GM12878 (cell line): ENCODE data around the gene CCDC71L. TPM values are rescaled to one million over a fixed set of nuclear protein-coding genes. Genes with fewer than 3 reads are reported as not detected.
"Not testable (repeated sequence)": the region's sequence is repeated elsewhere in the genome, so short reads cannot be mapped to it uniquely, and the experiment has no call there.

ENCODE experiments used
- ATAC-seq: fragments of 200-7000 bp; cut with Tn5 transposase; 3 replicates; pipeline ENCODE4 v1.9.1; 2020; ENCODE audit warnings: mild to moderate bottlenecking, moderate library complexity
- BruUV-seq: library from RNA; stranded (reverse); fragments of 400-500 nt; replicated peaks from 2 replicates; lab custom pipeline; 2021; lab: Mats Ljungman, UMichigan
- CTCF ChIA-PET: fragments of 300-600 bp; sonication (Branson Sonifier 250); formaldehyde crosslinking; extraction: SDS; loops from one replicate; lab custom pipeline; 2021; ENCODE audit warnings: inconsistent platforms; lab: Yijun Ruan, JAX
- POLR2A ChIA-PET: fragments of 350-600 bp; formaldehyde crosslinking; extraction: SDS; loops from one replicate; lab custom pipeline; 2021; ENCODE audit warnings: inconsistent platforms; lab: Charles Lee
- RAD21 ChIA-PET: fragments of 300-600 bp; sonication (Branson Sonifier 250); formaldehyde crosslinking; loops from one replicate; lab custom pipeline; 2023; ENCODE audit warnings: antibody characterized with exemption; ENCODE audit not compliant: unreplicated experiment; lab: Charles Lee
- SMC1A ChIA-PET: fragments of 300-600 bp; sonication (Branson Sonifier 250); formaldehyde crosslinking; loops from one replicate; lab custom pipeline; 2023; ENCODE audit not compliant: unreplicated experiment, uncharacterized antibody; lab: Charles Lee
- DNase-seq: peaks from one replicate; pipeline ENCODE4 v3.0.0-alpha.2; 2011; ENCODE audit warnings: low read depth, low spot score
- FAIRE-seq: peaks from 3 replicates; lab custom pipeline; 2011; peaks lifted over from hg19 to GRCh38; lab: Jason Lieb, UNC
- H2AFZ ChIP-seq: 2 replicates; pipeline ENCODE4 v1.6.0; 2011; ENCODE audit warnings: low read depth, low read length, control low read depth; ENCODE audit not compliant: control insufficient read depth
- H3K27ac ChIP-seq: 2 replicates; pipeline ENCODE4 v1.5.1; 2011; ENCODE audit warnings: control low read depth; ENCODE audit not compliant: control insufficient read depth, insufficient read depth
- H3K27me3 ChIP-seq, 2 experiments: replicated peaks in 1 of 2; 2 replicates each; pipeline versions ENCODE4 v1.6.0 to v1.6.1; 2011; ENCODE audit warnings: low read length in 1 of 2; ENCODE audit not compliant: control insufficient read depth in 2 of 2, insufficient read depth in 2 of 2
- H3K36me3 ChIP-seq, 2 experiments: 2 replicates each; pipeline ENCODE4 v1.5.1; 2011; ENCODE audit warnings: low read length in 1 of 2; ENCODE audit not compliant: control insufficient read depth in 2 of 2, insufficient read depth in 2 of 2
- H3K4me1 ChIP-seq: 2 replicates; pipeline ENCODE4 v1.6.1; 2011; ENCODE audit warnings: mild to moderate bottlenecking, low read length, moderate library complexity, mixed read lengths; ENCODE audit not compliant: control insufficient read depth, insufficient read depth
- H3K4me2 ChIP-seq: 2 replicates; pipeline ENCODE4 v1.6.0; 2011; ENCODE audit warnings: control low read depth; ENCODE audit not compliant: control insufficient read depth, insufficient read depth
- H3K4me3 ChIP-seq: fragments of 200-600 bp; sonication (generic); 2 replicates; pipeline ENCODE4 v1.5.1; 2016
- H3K79me2 ChIP-seq: 2 replicates; pipeline ENCODE4 v1.6.0; 2011; ENCODE audit warnings: low read length; ENCODE audit not compliant: control insufficient read depth, insufficient read depth
- H3K9ac ChIP-seq: 2 replicates; pipeline ENCODE4 v1.8.0; 2011; ENCODE audit warnings: low read length, control low read depth, mixed read lengths; ENCODE audit not compliant: control insufficient read depth, insufficient read depth
- H3K9me3 ChIP-seq: replicated peaks from 3 replicates; pipeline ENCODE4 v1.5.1; 2011; ENCODE audit warnings: mild to moderate bottlenecking, low read length; ENCODE audit not compliant: control insufficient read depth, insufficient read depth
- H4K20me1 ChIP-seq: 2 replicates; pipeline ENCODE4 v1.6.0; 2011; ENCODE audit not compliant: control insufficient read depth, insufficient read depth
- BCLAF1 ChIP-seq: fragments of 450-650 bp; IDR thresholded peaks from 2 replicates; pipeline ENCODE4 v1.6.1; 2017; ENCODE audit warnings: antibody characterized with exemption, mild to moderate bottlenecking, moderate library complexity
- WGBS: methylation state at CpG from one replicate; pipeline ENCODE4 v1.1.6; 2016; ENCODE audit warnings: low lambda C conversion rate; ENCODE audit not compliant: insufficient replicate concordance, insufficient coverage; ENCODE audit errors: missing lambda C conversion rate; 5-methylcytosine and 5-hydroxymethylcytosine counted together
- in situ Hi-C: fragments of 300-500 bp; cut with MboI; formaldehyde crosslinking; loops from 9 replicates; pipeline ENCODE4 v1.14.3; 2018; ENCODE audit warnings: mixed read lengths
- intact Hi-C: fragments of 100-400 bp; cut with micrococcal nuclease; formaldehyde crosslinking; loops from one replicate; pipeline ENCODE4 v1.14.2; 2022; ENCODE audit not compliant: unreplicated experiment
- polyA plus RNA-seq, 11 experiments: library from polyadenylated mRNA; depleted of rRNA in 4 of 11; unstranded in 6 of 11; stranded (reverse) in 5 of 11; fragments of >200 nt; fragmentation: Nextera tagmentation in 4 of 11; fragmentation: Illumina TruSeq in 1 of 11; extraction: Ambion mirVana in 4 of 11; extraction: Trizol in 1 of 11; gene quantifications; 1 replicate in 1 of 11; 2 replicates in 10 of 11; pipeline versions ENCODE4 v1.2.1 to v1.2.3, GENCODE V29; 2011 to 2016; ENCODE audit warnings: inconsistent platforms in 2 of 11, missing spikeins in 2 of 11, low read depth in 1 of 11
- total RNA-seq, 4 experiments: library from RNA; depleted of rRNA in 3 of 4; stranded (reverse); fragments of >200 nt in 3 of 4; fragmentation: Illumina TruSeq in 1 of 4; extraction: Trizol in 1 of 4; gene quantifications; 2 replicates each; pipeline versions ENCODE4 v1.2.1 to v1.2.3, GENCODE V29; 2013 to 2021

Gene CCDC71L
- total and polyA plus RNA-seq, 10 of the 15 experiments (the other 5 are each of a cell fraction or from before 2014, with no cell fraction given), result 1.1 to 20.7 (median 3.8) TPM

GRCh38 chr7:106692450-106693051 lies 31.6 kb upstream of the CCDC71L start (continued):
- TF ChIP-seq BCLAF1, result no peak

- 57% methylated on average over 2 of the region's 2 CpGs for WGBS
- H3K4me3 ChIP-seq, CTCF ChIA-PET, H2AFZ ChIP-seq, ATAC-seq, BruUV-seq, H3K27ac ChIP-seq, FAIRE-seq, H4K20me1 ChIP-seq, H3K4me1 ChIP-seq, intact Hi-C loops, RAD21 ChIA-PET, H3K9ac ChIP-seq, H3K9me3 ChIP-seq, H3K79me2 ChIP-seq, POLR2A ChIA-PET, H3K27me3 ChIP-seq, H3K36me3 ChIP-seq, DNase-seq, in situ Hi-C loops, H3K4me2 ChIP-seq: not testable (repeated sequence)
- SMC1A ChIA-PET, result interaction anchor here (1.0 kb wide), 1 partner anchor 81 kb away, joined by 3 read pairs; no protein-coding TSS in a partner anchor
Observed at GRCh38 chr7:106688161-106688560, 27.2 kb upstream of the CCDC71L start.
